Erythroblast (primary cell): ENCODE results near the gene EGLN3.

Source experiments
- GATA1 ChIP-seq: IDR thresholded peaks from 2 replicates; pipeline ENCODE4 v1.6.1; 2011; ENCODE audit warnings: low read depth, mild to moderate bottlenecking, control low read depth, low read length, moderate library complexity
- POLR2A ChIP-seq: IDR thresholded peaks from 2 replicates; pipeline ENCODE4 v1.6.1; 2011; ENCODE audit warnings: mild to moderate bottlenecking, low read length

DNA sequence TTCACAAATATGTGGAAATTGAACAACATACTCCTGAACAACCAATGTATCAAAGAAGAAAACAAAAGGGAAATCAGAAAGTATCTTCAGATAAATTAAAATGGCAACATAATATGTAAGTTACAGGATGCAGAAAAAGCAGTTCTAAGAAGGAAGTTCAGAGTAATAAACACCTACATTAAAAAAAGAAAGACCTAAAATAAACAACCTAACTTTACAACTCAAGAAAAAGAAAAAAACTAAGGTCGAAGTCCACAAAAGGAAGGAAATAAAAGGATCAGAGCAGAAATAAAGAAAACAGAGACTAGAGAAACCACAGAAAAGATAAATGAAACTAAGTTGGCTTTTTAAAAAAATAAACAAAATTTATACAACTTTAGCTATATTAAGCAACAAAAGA, 59.2 kb downstream of the EGLN3 start:
- no peak for TF ChIP-seq POLR2A
- TF ChIP-seq GATA1, result no peak
